Measurements from ENCODE around the gene RUVBL2.

The RUVBL2 gene

DNA sequence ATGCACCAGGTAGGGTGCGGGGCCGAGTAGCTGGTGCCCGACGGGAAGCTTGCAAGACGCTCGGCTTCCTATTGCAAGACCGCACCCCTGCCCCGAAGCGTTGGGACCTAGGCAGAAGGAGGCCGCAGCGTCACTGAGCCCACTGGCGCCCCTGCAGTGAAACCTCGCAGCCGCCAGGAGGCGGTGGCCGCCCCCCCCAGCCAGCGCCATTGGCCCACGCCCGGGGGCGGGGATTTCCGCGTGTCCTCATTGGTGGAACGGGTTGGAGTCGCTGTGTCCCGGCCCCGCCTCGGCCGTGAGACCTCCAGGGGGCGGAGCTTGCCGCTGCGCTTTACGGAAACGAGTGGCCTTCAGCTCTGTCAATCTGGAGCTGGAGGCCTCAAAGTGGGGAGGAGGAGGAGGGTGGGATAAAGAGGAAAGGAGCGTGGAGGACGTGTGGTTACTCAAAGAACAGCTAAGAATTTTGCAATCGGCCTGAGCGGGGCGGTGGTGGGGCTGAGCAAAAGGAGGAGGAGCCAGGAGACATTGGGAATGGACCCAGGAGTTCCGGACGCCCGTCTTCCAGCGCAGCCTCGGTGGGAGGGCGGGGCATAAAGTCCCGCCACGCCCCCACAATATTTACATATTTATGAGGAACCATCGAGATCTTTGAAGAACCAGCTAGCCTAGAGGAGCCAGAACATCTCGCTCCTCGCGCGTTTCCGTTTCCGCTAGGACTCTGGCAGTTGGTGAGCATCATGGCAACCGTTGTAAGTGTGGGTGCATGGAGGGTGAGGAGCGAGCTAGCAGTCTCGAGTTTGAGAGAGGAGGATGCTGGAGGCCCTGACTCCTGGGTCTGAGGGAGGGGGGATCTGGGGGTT is at the start of gene RUVBL2, which contains the start of gene GYS1:
Gene RUVBL2 (plus strand): TSS at position 713 of the 860 bp plus-strand sequence. CDS start 25 bp downstream, at position 738.
Gene GYS1 (minus strand): TSS at position 135 of the 860 bp plus-strand sequence. CDS start 197 bp downstream, outside the sequence.
- TF ChIP-seq, protein P1, sequence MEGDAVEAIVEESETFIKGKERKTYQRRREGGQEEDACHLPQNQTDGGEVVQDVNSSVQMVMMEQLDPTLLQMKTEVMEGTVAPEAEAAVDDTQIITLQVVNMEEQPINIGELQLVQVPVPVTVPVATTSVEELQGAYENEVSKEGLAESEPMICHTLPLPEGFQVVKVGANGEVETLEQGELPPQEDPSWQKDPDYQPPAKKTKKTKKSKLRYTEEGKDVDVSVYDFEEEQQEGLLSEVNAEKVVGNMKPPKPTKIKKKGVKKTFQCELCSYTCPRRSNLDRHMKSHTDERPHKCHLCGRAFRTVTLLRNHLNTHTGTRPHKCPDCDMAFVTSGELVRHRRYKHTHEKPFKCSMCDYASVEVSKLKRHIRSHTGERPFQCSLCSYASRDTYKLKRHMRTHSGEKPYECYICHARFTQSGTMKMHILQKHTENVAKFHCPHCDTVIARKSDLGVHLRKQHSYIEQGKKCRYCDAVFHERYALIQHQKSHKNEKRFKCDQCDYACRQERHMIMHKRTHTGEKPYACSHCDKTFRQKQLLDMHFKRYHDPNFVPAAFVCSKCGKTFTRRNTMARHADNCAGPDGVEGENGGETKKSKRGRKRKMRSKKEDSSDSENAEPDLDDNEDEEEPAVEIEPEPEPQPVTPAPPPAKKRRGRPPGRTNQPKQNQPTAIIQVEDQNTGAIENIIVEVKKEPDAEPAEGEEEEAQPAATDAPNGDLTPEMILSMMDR (conservative IDR thresholded peaks at IDR 0.05; ENCODE audit: low read depth), result peak; percentile 97
- DNase-seq (ENCODE audit: low spot score), result peak; percentile 99
- ChIA-PET POLR2A (ENCODE audit: low non-redundant PET) (interaction anchor here (0.5 to 1.5 kb wide), 6 partner anchors 13 to 121 kb away, joined by 3 to 9 read pairs (median 4); partner anchors contain the start of genes CGB7, NTF4 and NUCB1), CTCF (interaction anchor here (0.5 to 1.9 kb wide), 7 partner anchors 10 to 94 kb away, joined by 3 to 11 read pairs (median 4); no protein-coding TSS in a partner anchor)
- H3K27ac ChIP-seq, result peak within 1 kb of the TSS; percentile 91

DNA sequence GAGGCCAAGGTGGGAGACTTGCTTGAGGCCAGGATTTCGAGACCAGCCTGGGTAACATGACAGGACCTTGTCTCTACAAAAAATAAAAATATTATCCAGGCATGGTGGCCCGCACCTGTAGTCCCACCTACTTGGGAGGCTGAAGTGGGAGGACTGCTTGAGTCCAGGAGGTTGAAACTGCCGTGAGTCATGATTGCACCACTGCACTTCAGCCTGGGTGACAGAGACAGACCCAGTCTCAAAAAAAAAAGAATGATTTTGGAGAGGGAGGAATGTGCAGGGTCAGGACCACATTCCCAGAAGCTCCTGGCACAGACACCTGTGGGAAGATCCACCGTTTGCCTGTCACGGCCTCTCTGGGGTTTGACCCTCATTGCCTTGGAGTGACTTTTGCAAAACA is 48.3 kb upstream of the RUVBL2 start:
- CTCF ChIA-PET, result no interaction called here

DNA sequence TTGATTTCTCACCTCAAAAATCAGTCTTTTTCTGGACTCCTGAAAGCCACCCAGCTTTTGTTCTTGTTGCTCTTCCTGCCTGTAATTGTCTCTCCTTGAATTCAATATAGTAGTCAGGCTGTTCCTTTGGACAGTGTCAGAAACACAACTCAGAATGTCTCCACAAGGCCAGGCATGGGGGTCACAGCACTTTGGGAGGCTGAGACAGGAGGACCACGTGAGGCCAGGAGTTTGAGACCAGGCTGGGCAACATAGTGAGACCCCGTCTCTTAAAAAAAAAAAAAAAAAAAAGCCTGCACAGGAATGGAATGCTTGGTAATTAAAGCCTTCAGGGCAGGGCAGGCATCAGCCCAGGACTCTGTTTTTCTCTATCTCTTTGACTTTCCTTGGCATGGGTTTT is 47.9 kb upstream of the RUVBL2 start:
- CTCF ChIA-PET, result interaction anchor here (0.5 kb wide), 1 partner anchor 68 kb away, joined by 3 read pairs; no protein-coding TSS in a partner anchor

More for the DNA sequence above, 48.3 kb upstream of the RUVBL2 start:
- TF ChIP-seq, protein P1 (conservative IDR thresholded peaks at IDR 0.05; ENCODE audit: low read depth), result no peak
- DNase-seq (ENCODE audit: low spot score), result no peak
- POLR2A ChIA-PET (ENCODE audit: low non-redundant PET), result no interaction called here
- H3K27ac ChIP-seq, result peak overlapping the region; percentile 4; the same call in 1 of the 2 replicates

DNA sequence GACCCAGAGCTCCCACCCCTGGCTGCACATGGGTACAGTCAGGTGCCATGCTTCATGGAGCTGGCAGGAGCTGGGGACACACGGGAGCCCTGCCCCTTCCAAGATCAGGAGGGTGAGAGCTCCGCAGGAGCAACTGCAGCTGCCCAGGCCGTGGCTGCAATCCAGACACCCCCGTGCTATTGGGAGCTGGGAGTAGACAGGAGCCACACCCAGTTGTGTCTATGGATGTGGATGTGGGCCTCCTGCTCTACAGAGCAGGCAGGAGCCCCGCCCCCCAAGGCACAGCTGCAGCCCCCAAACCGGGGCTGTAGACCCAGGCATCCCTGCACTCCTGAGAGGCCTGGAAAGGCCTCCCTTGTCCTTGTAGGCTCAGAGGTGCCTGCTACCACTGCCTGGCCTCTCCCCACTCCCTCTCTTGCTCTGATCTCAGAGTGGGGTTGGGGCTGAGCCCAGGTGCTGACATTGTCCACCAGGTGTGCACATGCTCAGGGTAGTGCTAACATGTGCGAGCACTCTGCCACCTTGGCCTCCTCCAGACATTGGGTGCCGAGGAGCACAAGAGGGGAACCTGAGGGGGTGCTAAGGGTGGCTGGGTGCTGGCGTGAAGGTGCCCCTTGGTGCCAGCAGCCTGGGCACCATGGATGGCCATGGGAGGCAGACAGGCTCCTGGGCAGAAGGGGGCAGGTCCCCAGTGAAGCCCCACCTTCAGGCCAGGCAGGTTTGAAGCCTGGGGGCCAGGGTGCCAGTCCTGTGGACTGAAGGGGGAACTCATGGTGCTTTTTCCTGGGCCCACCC is 47.0 kb upstream of the RUVBL2 start:
- POLR2A ChIA-PET (ENCODE audit: low non-redundant PET), result no interaction called here
- TF ChIP-seq, protein P1 (conservative IDR thresholded peaks at IDR 0.05; ENCODE audit: low read depth), result no peak
- no peak for DNase-seq (ENCODE audit: low spot score)
- CTCF ChIA-PET, result interaction anchor here (0.6 kb wide), 1 partner anchor 1198 kb away, joined by 3 read pairs; no protein-coding TSS in a partner anchor
- H3K27ac ChIP-seq, result no peak overlapping the region

More for the DNA sequence above, 47.9 kb upstream of the RUVBL2 start:
- POLR2A ChIA-PET (ENCODE audit: low non-redundant PET), result no interaction called here
- no peak for DNase-seq (ENCODE audit: low spot score)
- H3K27ac ChIP-seq, result peak overlapping the region; percentile 4; the same call in 1 of the 2 replicates
- TF ChIP-seq, protein P1 (conservative IDR thresholded peaks at IDR 0.05; ENCODE audit: low read depth), result no peak

DNA sequence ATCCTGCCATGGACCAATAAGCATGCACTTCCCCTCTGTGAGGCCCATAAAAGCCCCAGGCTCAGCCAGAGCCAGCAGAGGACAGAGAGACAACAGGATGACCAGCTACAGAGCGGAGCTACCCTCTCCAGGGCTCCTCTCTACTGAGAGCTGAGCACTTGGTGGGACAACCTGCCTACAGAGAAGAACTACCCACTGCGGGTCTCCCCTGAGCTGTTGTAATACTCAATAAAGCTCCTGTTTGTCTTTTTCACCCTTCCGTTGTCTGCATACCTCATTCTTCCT is 46.5 kb upstream of the RUVBL2 start:
- no peak for DNase-seq (ENCODE audit: low spot score)
- ChIA-PET POLR2A (ENCODE audit: low non-redundant PET) (no interaction called here), CTCF (no interaction called here)
- H3K27ac ChIP-seq, result no peak overlapping the region
- TF ChIP-seq, protein P1 (conservative IDR thresholded peaks at IDR 0.05; ENCODE audit: low read depth), result no peak

DNA sequence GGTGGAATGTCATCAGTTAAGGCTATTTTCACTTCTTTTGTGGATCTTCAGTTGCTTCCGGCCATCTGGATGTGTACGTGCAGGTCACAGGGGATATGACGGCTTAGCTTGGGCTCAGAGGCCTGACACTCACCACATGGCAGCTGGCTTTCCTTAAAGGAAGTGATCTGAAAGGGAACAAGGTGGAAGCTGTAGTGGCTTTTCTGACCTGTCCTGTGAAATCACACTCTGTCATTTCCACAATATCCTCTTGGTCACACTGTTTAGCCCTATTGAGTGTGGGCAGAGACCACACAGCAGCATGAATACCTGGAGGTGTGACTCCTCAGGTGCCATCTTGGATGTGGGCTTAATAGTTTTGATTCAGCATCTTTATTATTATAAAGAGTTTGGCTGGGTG is 43.5 kb upstream of the RUVBL2 start:
- TF ChIP-seq, protein P1 (conservative IDR thresholded peaks at IDR 0.05; ENCODE audit: low read depth), result no peak
- H3K27ac ChIP-seq, result no peak overlapping the region
- no peak for DNase-seq (ENCODE audit: low spot score)
- POLR2A ChIA-PET (ENCODE audit: low non-redundant PET), result no interaction called here
- CTCF ChIA-PET, result no interaction called here

All from RWPE1 (cell line).